ENCODE data around the gene SNAPC2.

Gene SNAPC2

DNA sequence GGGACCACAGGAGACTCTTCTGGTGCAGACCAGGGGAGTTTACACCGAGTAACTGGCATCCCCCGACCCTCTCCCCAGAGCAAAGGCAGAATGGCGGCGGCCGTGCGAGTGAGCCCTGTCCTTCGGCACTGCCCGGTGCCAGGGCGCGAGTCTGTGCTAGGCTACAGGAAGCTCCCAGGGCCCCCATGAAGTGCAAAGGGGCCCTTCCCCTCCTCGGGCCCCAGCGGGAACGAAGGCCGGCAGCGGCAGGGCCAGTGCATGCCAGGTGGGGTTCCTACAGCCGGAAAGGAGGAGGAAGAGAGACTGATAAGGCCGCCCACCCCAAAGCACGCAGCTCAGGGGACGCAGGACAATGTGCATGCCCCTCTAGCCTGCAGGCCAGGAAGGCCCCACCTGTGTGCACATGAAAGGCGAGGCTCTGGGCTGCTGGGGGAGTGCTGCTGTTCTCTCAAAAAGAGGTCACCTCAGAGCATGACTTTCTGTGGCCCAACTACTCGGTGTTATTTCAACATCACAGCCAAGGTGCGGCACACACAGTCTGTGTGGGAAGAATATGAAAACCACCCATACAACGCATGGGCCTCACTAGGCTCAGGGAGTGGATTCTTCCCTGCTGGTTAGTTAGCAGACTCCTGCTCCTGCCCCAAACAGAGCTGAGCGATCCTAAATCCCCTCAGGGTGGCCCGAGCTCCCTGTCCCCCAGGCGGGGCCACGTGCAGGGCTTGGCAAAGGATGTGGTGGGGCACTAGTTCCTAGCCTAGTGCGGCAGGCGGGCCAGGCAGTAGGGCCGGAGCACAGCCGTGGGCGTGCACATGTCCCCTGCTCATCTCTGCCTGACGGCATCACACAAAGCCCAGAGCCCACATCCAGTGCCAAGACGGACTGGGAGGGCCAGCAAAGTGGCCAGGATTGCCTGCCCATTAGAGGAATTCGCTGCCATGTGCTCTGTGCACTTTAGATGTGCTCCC lies 51.7 kb downstream of the SNAPC2 start:
- DNase-seq: no peak
